Measurements from ENCODE around the gene SLC22A1.

GRCh38 chr6:160139420-160139851, 17.8 kb downstream of the SLC22A1 start:
- TF ChIP-seq, protein P1, sequence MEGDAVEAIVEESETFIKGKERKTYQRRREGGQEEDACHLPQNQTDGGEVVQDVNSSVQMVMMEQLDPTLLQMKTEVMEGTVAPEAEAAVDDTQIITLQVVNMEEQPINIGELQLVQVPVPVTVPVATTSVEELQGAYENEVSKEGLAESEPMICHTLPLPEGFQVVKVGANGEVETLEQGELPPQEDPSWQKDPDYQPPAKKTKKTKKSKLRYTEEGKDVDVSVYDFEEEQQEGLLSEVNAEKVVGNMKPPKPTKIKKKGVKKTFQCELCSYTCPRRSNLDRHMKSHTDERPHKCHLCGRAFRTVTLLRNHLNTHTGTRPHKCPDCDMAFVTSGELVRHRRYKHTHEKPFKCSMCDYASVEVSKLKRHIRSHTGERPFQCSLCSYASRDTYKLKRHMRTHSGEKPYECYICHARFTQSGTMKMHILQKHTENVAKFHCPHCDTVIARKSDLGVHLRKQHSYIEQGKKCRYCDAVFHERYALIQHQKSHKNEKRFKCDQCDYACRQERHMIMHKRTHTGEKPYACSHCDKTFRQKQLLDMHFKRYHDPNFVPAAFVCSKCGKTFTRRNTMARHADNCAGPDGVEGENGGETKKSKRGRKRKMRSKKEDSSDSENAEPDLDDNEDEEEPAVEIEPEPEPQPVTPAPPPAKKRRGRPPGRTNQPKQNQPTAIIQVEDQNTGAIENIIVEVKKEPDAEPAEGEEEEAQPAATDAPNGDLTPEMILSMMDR (IDR thresholded peaks at IDR 0.05) = no peak
- TF ChIP-seq HMGXB4 (CRISPR knock-in tag; IDR thresholded peaks at IDR 0.05) = no peak
- TF ChIP-seq CREM (CRISPR knock-in tag; IDR thresholded peaks at IDR 0.05) = no peak
- TF ChIP-seq, protein P2, sequence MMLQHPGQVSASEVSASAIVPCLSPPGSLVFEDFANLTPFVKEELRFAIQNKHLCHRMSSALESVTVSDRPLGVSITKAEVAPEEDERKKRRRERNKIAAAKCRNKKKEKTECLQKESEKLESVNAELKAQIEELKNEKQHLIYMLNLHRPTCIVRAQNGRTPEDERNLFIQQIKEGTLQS (CRISPR knock-in tag; conservative IDR thresholded peaks at IDR 0.05) = no peak
- TF ChIP-seq NFYB (CRISPR knock-in tag; conservative IDR thresholded peaks at IDR 0.05; ENCODE audit: low read depth) = no peak
- no peak for TF ChIP-seq JUN (CRISPR knock-in tag; IDR thresholded peaks at IDR 0.05)
- no peak for TF ChIP-seq ZNF263 (CRISPR knock-in tag; IDR thresholded peaks at IDR 0.05; ENCODE audit: low read depth)
- no peak for TF ChIP-seq CREB1 (CRISPR knock-in tag; IDR thresholded peaks at IDR 0.05)
